GM15510 (cell line): Measurements from ENCODE around the gene GCSAML.

Source experiments
- POLR2A ChIP-seq: IDR thresholded peaks from 3 replicates; pipeline ENCODE4 v1.6.1; 2011; ENCODE audit warnings: borderline replicate concordance; ENCODE audit not compliant: insufficient read length; ENCODE audit errors: extremely low read depth

The GCSAML gene

DNA sequence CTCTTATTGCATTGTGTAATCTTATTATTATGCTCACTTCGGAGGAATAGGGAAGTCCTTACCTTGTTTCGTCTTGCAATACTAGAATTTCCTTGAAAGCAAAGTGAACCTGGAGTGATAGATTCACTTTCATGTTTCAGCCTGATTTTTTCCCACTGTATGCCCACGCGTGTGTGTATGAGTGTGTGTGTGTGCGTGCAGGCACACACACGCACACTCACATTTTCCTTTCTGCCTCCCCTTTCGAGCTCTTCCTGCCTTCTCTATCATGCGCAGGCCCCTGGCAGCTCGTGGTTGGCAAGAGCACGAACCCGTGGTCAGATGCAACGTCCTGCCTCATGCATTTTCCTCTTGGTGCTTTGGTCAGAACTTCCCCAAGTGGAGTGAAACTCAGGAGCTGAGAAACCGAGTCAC, at the start of gene GCSAML:
TSS of gene GCSAML (plus strand) at position 366 of the 414 bp plus-strand sequence. CDS start 58 bp downstream, outside the sequence.
- no peak for TF ChIP-seq POLR2A

DNA sequence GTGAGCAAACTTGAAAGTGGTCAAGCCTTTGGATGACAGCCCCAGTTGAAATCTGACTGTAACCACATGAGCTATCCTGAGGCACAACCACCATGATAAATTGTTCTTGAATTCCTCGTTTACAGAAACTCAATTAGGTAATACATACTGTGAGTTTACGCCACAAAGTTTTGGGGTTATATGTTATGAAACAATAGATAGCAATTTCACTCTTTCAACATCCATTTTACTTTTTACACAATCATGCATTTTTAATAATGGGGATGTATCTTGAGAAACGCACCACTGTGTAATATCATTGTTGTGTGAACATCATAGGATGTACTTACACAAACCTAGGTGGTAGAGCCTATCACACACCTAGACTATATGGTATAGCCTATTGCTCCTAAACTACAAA, 48.1 kb upstream of the GCSAML start:
- TF ChIP-seq POLR2A = no peak

DNA sequence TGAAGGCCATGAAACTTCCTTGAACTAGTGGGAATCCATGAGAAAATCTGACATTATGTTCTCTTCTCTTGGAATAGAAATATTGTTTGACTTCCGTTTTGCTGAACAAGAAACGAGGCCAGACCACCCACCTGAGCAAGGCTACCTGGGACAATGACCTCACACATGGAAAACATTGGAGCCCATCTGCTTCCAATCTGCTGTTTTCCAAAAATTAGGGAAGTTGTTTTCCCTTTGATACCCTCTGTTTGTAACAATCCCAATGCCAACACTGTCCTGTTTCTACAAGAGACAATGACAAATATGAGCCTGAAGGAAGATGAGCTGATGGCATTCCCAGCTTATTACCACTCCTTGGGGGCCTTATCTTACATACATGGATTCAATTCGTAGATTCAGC, 42.1 kb upstream of the GCSAML start:
- TF ChIP-seq POLR2A = no peak

DNA sequence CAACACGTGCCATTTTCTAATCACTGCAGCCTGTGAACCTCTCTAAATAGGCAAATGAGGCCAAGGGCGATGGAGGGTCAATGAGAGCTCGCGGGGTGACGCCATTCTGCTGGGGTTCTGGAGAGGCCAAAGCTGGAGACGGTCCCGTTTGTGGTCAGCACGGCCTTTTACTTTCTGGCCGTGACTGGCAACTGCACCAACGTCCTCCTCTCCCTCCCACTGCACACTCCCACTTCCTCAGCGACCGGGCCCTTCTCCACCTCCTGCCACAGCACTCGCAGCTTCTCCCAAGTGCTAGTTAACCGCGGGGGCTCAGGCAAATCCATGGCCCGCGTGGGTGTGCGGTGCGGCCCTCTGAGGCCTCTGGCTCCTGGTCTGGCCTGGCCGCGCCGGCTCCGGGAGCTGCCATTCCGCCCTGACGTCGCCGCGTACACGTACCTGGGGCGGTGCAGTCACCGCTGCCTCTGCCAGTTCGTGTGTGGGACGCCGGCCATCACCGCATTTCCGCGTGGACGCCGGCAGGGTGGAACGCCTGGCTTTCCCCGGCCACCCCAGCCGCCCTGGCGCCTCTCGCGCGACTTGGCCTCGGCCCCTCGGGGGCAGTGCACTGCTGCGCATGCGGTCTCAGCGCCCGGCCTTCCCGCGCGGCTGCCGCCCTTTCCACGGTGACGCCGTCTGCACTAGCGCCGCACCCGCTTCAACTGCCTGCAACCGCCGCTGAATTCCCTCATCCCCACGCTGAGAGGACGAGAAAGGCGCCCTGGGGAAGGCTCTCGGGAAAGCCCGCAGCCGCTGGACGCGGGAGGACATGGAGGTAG, 30.9 kb upstream of the GCSAML start:
- TF ChIP-seq POLR2A = no peak

DNA sequence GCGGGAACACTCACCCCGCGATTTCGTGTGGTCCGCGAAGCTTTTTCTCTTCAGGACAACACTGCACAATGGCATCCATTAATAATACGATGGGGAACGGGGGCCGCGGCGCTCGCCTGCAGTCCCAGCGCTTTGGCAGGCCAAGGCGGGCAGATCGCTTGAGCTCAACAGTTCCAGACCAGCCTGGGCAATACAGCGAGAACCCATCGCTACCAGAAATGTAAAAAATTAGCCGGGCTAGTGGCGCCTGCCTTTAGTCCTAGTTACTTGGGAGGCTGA, 30.4 kb upstream of the GCSAML start:
- no peak for TF ChIP-seq POLR2A

DNA sequence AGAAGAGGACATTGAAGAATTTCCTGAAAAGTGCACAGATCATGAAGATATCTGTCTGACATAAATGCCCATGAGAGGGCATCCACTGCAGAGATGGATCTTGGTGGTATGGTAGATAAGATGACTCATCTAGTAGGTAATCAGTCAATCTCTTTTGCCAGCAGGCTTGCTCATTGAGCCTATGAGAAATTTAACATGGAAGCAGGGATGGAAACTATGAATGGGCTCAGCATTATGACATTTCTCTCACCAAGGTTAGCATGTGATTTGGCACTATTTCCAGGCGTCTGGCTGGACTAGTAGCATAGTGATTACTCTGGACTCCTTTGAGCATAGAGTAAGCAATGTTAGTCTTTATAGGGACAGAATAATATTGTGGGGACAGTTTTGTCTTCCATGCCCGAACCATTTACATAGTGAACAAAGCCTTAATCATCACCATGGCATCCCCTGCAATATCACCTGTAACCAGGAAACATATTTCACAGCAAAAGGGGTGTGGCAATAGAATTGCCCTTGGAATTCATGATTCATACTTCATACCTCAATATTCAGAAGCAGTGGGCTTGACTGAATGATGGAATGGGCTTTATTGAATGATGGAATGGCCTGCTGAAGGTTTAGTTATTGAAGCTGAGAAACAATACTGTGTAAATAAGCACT, 20.0 kb upstream of the GCSAML start:
- no peak for TF ChIP-seq POLR2A

DNA sequence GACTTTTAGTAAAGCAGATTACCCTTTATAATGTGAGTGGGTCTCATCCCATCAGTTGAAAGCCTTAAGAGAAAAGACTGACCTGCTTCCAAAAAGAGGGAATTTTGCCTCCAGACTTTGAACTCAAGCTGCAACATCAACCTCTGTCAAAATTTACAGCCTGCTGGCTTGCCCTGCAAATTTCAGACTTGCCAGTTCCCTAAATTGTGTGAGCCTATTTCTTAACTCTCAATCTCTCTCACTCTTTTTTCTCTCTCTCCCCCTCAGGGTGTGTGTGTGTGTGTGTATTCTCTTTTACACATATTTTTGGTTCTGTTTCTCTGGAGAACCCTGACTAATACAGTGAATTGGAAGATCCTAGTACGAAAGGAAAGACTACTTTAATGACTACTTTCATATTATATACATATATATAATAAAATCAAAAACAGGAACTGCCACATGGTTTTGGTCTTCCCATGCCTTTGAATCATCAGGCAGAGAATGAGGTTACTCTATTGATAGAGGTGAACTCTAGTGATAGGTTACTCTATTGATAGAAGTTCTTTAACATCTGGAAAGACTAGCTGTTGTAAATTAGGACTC, 19.1 kb upstream of the GCSAML start:
- TF ChIP-seq POLR2A = no peak

DNA sequence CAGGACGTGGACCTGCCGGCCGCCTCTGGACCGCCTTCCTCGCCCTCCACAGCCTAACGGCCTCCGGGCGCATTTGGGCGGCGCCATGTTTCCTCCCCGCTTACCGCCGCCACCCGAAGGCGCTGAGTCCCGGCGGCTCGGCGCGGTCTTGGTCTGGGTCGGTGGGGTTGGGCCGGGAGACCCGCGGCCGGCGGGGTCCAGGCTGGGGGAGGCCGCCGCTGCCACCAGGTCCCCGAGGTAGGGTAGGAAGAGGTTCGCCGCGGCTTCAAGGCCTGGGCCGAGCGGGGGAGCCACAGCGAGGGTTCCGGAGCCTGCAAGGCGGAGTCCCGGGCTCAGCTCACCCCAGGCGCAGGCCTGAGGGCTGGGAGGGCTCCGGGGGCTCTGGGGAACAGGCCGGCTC, 18.1 kb upstream of the GCSAML start:
- no peak for TF ChIP-seq POLR2A

DNA sequence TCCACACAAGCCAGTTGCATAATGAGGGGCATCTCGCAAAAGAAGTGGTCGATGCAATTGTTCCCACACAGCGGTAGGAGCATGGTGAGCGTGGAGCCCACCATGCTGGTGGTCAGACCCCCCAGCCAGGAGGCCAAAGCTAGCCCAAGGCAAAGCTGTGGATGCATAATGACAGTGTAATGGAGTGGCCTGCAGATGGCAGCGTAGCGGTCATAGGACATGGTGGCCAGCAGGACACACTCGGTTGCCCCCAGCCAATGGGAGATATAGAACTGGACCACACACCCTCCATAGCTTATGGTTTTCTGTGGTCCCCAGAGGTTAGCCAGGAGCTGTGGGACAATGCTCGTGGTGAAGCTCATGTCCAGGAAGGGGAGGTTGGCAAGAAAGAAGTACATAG, 17.0 kb upstream of the GCSAML start:
- TF ChIP-seq POLR2A = no peak

DNA sequence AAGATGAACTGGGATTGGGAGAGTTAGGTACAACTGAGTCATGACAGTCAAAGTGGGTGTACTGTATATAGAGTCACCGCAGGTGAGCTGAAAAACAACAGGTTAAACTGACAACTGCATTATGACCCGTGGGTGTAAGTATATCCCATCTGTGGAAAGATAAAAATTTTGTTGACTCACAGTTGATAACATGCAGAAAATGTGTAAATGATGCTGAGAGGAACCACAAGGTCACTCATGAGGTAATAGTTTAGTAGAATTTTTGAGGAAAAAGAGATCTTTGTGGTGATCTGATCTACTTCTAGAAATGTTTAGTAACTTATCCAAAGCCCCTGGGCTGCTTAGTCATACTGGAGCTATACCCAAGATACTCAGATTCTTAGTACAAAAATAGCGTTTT, 13.5 kb upstream of the GCSAML start:
- no peak for TF ChIP-seq POLR2A

DNA sequence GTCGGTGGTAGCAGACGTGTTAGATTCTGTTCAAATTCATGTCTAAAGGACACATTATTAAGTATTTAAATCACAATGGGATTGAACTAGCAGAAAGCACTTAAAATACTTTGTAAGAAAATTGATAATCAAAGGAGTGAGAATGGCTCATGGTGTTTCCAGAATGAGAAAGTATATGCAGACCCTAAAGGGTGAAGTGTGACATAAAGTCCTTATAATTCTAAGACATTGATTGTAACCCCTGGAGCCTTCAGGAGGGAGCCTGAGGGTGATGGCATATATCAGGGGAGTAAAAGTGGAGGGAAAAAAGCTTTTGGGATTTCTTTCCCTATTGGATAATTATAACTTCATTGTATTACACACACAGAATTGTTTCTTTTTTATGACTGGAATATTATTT, 12.6 kb upstream of the GCSAML start, which contains the start of gene OR2C3:
TSS of gene OR2C3 (minus strand) at position 101 of the 400 bp plus-strand sequence. CDS start 3,929 bp downstream, outside the sequence.
- no peak for TF ChIP-seq POLR2A

DNA sequence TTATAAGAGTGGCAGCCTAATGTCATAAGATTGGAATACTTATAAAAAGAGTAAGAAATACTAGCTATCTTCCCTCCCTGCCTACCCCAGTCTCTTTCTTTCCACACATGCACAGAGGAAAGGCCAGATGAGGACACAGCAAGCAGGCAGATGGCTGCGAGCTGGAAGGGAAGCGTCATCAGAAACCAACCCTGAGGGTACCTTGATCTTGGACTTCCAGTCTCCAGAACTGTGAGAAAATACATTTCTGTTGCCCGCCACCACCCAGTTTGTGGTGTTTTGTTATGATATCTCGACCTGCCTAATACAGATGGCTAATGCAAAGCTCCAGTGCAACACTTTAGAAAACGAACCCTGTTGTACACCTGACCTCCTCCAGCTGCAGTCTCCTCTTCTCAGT, 10.4 kb upstream of the GCSAML start:
- no peak for TF ChIP-seq POLR2A

DNA sequence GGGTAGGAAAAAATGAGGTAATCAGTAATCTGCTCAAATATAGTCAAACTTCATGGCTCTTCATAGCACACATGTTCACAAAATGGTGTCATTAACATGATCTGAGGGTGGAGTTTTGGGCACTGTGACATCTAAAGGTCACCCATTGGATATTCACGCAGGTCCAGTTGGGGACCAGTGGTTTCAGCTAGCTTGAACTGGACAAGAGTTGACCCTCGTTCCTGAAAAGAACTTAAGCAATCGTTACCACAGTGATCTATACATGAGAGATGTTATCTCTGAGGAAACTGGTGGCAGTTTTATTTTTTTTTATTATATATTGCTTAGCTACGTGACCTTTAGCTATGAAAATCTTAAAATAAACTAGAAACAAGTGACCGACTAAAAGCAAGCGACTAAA, 9.7 kb upstream of the GCSAML start:
- no peak for TF ChIP-seq POLR2A

DNA sequence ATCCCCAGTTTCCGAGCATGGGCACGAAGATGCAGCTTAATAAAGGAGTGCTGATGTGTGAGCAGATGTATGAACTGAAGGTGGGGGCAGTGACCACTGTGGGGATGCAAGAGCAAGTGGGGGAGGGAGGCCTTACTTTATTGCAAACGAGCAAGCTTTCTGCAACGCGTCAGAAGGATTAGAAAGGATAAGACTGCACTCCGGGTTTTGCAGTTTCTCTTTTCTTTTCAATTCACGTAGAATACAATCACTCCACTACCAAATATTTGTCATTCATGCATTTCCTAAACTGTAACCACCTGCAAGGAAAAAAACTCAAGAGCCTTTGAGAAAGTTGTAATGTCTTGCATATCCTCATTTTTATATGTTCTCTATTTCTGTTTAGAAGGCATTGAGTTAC, 8.4 kb upstream of the GCSAML start:
- TF ChIP-seq POLR2A = no peak

DNA sequence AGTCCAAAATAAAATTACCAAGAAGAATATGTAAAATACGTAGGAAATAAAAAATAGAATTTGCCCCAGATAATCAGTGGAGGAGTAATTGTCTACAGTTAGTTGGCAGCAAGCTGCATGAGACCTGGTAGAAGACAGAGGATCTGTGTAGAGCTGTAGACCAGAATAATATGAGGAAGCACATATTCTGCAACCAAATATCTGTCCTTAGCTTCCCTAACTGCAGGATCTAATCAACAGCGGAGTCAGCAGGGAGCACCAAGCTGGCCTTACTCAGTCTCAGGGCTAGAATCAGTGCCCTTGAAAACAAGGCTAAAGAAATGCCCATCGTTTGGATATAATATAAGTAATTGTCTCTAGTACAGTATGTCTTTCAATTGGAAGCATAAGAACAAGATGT, 6.1 kb upstream of the GCSAML start:
- TF ChIP-seq POLR2A = no peak

DNA sequence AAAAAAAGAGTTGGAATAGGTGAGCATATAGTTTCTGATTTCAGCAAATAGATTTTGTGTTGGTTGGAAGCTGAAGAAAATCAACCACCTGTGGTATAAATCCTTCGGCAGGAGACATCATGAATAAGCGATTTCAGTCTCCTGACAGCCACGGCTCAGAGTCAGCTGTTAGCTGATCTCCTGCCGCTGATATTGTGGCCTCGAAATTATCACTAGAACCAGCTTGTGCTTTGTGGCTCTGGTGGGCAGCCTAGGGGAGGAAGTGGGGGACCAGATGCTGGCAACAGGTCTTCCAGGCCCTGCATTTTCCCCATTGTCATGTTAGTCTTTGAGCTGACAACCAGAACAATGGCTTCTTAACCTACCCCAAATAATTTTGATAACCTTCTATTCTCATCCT, 842 bp upstream of the GCSAML start:
- TF ChIP-seq POLR2A = no peak
